GM13976 (cell line): ENCODE data around the gene ATP6V0E2.

Source experiments
- DNase-seq: peaks from one replicate; pipeline ENCODE4 v3.0.0; 2012; ENCODE audit warnings: low spot score
- CTCF ChIP-seq: IDR thresholded peaks from 2 replicates; pipeline ENCODE4 v1.5.1; 2012; ENCODE audit warnings: borderline replicate concordance, mild to moderate bottlenecking; ENCODE audit not compliant: insufficient read depth; ENCODE audit errors: extremely low read depth, missing control alignments, control extremely low read depth
- in situ Hi-C: fragments of 300-500 bp; cut with MboI; formaldehyde crosslinking; loops from one replicate; pipeline ENCODE4 v1.12.0; 2022; ENCODE audit warnings: low sequenced_read_pairs, mixed read lengths, inconsistent platforms; ENCODE audit not compliant: unreplicated experiment

ATP6V0E2 gene

GRCh38 chr7:149867762-149868622, 5.8 kb upstream of the ATP6V0E2 start:
- DNase-seq, result no peak
- in situ Hi-C loops, result no loop called here
- no peak for TF ChIP-seq CTCF

GRCh38 chr7:149868623-149869290, 5.0 kb upstream of the ATP6V0E2 start:
- in situ Hi-C loops, result no loop called here
- DNase-seq, result no peak
- TF ChIP-seq CTCF, result no peak

GRCh38 chr7:149869291-149869650, 4.5 kb upstream of the ATP6V0E2 start:
- DNase-seq, result no peak
- no peak for TF ChIP-seq CTCF
- in situ Hi-C loops, result no loop called here

GRCh38 chr7:149869867-149870266, 3.9 kb upstream of the ATP6V0E2 start:
- in situ Hi-C loops, result no loop called here
- TF ChIP-seq CTCF, result no peak
- no peak for DNase-seq

- TF ChIP-seq CTCF, result no peak
- DNase-seq, result no peak
- in situ Hi-C loops, result no loop called here
Observed at GRCh38 chr7:149870274-149870673, 3.5 kb upstream of the ATP6V0E2 start.

GRCh38 chr7:149870701-149871483, 2.9 kb upstream of the ATP6V0E2 start:
- TF ChIP-seq CTCF, result no peak
- no peak for DNase-seq
- in situ Hi-C loops, result no loop called here
